Measurements from ENCODE around the gene GLE1.
"Not testable (repeated sequence)": the region's sequence is repeated elsewhere in the genome, so short reads cannot be mapped to it uniquely, and the experiment has no call there.

Gene GLE1

GRCh38 chr9:128552744-128553440 is 48.4 kb downstream of the GLE1 start:
- no peak for DNase-seq

- DNase-seq: peak; percentile 68
Observed at GRCh38 chr9:128553728-128554127, 49.2 kb downstream of the GLE1 start.

GRCh38 chr9:128554155-128554862 is 49.8 kb downstream of the GLE1 start:
- DNase-seq: peak; percentile 91

GRCh38 chr9:128555180-128555721 is 50.7 kb downstream of the GLE1 start:
- peak; percentile 74 for DNase-seq

GRCh38 chr9:128556276-128556675 is 51.8 kb downstream of the GLE1 start:
- no peak for DNase-seq

GRCh38 chr9:128556926-128557634 is 52.6 kb downstream of the GLE1 start:
- no peak for DNase-seq

GRCh38 chr9:128558431-128559310 is 54.2 kb downstream of the GLE1 start:
- peak; percentile 89 for DNase-seq

- no peak for DNase-seq
Observed at GRCh38 chr9:128565578-128565977, 61.1 kb downstream of the GLE1 start.

- DNase-seq: no peak
Observed at GRCh38 chr9:128568470-128569078, 64.1 kb downstream of the GLE1 start.

GRCh38 chr9:128575469-128575868 is 71.0 kb downstream of the GLE1 start:
- peak; percentile 17 for DNase-seq

- no peak for DNase-seq
Observed at GRCh38 chr9:128575916-128576315, 71.4 kb downstream of the GLE1 start.

GRCh38 chr9:128577206-128577605 is 72.7 kb downstream of the GLE1 start:
- DNase-seq: no peak

GRCh38 chr9:128579194-128579593 is 74.7 kb downstream of the GLE1 start:
- no peak for DNase-seq

- no peak for DNase-seq
Observed at GRCh38 chr9:128580731-128581130, 76.2 kb downstream of the GLE1 start.

- not testable (repeated sequence) for DNase-seq
Observed at GRCh38 chr9:128585155-128585554, 80.6 kb downstream of the GLE1 start.

- DNase-seq: not testable (repeated sequence)
Observed at GRCh38 chr9:128586934-128587333, 82.4 kb downstream of the GLE1 start.

- DNase-seq: no peak
Observed at GRCh38 chr9:128587453-128587852, 82.9 kb downstream of the GLE1 start.

GRCh38 chr9:128588581-128589233 is 84.2 kb downstream of the GLE1 start:
- no peak for DNase-seq

All from fibroblast of upper back skin (primary cell).